GM20431 (cell line): ENCODE data around the gene RPL5.

Source experiments
- in situ Hi-C: fragments of 300-500 bp; cut with MseI, MboI; formaldehyde crosslinking; loops from one replicate; pipeline ENCODE4 v1.15.0; 2020; ENCODE audit warnings: low sequenced_read_pairs; ENCODE audit not compliant: unreplicated experiment

The RPL5 gene

DNA sequence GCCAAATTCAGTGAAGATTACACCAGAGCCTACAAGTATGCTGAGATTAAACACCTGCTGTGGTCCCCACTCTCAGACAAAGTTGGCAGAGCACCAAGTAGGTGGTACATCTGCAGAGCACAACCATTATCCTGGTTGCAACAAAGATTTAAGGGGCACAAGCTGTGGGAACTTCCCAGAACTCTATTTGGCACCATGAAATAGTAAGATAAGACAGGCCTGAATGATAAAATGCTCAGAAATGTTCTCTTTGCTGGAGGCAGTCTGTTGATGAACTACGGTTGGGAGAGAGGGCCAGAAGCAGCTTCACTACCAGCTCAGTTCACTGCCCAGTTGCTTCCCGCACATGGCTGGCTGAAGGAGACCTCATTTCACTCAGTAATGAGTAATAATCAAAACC, 19.9 kb downstream of the RPL5 start:
- in situ Hi-C loops, result no loop called here

DNA sequence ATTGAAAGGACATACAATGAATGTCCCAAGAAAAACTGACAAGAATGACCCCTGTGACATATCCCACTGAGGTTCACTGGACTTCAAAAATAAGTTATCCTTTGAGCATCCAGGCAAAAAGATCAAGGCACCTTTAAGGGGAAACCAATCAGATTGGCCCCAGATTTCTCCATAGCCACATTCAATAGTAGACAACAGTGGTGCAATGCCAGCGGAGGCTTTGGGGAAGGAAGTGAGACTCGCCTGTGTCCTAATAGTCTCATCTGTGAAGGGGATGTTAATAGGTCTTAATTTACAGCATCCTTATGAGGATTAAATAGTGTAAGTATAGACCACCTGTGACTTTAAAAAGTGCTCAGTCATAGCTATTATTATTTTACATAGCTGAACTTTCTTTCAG, 21.5 kb downstream of the RPL5 start:
- in situ Hi-C loops, result no loop called here

DNA sequence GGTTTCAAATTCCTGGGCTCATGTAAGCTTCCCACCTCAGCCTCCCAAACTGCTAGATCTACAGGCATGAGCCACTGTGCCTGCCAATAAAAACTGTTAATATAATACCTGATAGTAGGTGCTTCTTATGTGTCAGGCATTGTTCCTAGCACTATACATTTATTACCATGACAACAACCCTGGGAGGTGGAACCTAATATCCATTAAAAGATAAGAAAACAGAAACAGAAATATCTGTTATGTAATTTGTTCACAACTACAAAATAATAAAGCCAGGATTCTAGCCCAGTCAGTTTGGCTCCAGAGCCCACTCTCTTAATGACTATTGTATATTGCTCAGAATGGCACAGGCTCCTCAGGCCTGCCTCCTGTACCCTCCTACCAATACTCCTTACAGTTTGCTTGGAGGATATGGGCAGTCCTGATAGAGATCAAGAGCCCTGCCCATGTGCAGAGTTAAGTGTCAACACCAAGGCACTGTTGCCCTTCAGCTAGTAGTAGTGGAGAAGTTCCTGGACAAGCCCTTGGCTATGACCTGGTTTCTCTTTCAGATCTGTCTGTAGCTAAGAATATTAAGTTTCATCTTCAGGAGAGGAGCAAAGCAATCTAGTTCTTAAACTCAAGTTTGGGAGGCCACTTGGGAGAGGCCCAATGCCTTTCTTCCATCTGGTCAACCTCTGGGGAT, 22.4 kb downstream of the RPL5 start:
- in situ Hi-C loops, result no loop called here

DNA sequence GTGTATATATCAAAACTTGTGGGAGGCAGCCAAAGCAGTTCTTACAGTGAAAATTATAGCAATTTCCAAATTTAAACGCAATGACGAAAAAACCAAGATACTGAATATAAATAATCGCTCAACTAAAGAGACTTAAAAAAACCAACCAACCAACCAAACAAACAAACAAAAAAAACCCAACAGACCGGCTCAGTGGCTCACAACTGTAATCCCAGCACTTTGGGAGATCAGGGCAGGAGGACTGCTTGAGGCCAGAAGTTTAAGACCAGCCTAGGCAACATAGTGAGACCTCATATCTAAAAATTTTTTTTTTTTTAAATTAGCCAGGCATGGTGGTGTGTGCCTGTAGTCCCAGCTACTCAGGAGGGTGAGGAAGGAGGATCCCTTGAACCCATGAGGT, 23.4 kb downstream of the RPL5 start:
- in situ Hi-C loops, result loop anchor here (5.0 kb wide), 1 partner anchor 137 kb away; no protein-coding TSS in a partner anchor

DNA sequence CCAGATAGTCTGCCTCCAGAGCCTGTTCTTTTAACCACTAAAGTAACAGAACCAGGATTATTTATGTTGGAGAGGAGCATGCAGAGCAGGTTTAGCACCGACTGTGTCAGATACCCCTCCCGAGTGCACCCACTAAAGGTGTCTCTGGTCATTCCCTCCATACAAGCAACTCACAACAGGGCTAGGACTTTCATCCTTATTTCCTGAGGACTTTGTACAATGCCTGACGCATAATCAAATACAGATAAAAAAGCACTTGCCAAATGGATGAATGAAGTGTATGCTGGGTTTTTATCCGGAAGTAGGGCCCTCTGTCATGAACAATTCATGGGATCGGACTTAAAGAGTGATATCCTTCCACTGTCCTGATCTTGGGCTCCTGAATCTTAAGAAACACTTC, 26.0 kb downstream of the RPL5 start:
- in situ Hi-C loops, result loop anchor here (5.0 kb wide), 1 partner anchor 134 kb away; no protein-coding TSS in a partner anchor

DNA sequence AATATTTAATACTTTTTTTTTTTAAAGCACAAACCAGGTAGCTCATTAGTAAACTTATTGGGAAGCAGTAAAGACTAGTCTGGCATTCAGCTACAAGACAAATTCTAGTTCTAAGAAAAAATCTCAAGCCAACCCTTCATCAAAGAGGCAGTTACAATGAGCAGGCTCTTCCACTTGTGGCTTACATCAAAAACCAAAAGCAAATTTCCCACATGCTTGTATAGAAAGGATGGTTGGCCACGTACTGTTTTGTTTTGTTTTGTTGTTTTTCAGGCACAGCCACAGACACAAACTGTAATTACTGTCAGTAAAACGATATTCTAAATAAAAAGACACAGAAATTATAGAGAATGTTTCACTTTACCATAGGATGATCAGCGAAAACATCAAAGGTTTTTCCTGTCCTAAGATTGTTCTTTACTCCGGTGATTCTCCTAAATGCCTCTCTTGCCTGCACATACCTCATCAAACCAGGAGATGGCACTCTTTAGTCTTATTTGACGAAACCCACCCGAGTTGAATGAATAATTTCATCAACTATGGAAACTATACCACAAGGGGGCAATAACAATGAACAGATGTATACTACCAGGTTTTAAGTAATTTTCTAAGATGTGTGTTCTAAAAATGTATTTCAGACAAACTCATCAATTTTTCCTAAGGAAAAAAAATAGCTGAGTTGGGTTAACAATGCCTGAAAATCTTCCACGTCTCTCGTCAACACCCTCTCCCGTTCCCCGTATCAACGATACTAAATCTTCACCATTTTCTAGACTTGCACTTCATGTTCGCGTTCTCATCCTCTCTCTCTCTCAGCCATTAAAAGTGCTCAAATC, 26.9 kb downstream of the RPL5 start:
- in situ Hi-C loops, result loop anchor here (5.0 kb wide), 1 partner anchor 134 kb away; no protein-coding TSS in a partner anchor

DNA sequence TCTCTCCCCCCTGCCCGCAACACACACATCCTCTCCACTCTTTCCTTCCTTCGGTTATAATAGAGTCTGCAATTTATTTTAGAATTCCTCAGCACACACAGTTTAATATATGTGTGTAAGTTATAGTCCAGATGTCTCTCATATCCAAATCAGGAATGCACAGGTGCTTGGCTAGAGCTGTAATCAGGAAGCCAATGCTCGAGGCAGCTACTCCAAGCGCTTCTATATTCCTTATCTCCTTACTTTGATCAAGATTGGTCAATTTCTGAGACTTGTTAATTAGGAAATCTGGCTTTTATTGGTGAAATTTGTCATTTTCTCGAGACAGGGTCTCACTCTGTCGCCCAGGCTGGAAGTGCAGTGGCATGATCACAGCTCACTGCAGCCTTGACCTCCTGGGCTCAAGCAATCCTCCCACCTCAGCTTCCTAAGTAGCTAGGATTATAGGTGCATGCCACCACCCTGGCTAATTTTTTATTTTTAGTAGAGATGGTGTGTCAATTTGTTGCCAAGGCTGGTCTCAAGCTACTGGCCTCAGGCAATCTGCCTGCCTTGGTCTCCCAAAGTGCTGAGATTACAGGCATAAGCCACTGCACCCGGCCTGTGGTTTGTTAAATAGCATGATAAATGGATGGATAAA, 27.7 kb downstream of the RPL5 start:
- in situ Hi-C loops, result loop anchor here (5.0 kb wide), 1 partner anchor 133 kb away; no protein-coding TSS in a partner anchor

DNA sequence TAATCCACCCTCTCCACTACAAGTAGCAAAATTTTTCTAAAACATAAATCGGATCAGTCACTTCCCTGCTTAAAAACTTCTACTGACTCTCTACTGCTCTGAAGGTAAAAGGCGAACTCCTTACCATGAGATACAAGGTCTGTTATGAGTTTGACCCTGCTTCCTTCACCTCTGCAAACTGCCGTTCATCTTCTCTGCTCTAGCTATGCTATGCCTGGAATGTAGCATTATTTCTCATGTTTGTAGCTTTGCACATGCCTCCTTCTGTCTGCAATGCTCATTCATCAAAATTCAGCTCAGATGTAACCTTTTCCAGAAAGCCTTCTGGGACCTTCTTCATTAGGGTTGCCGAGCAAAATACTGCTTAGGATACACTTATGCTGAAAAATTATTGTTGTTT, 30.8 kb downstream of the RPL5 start:
- in situ Hi-C loops, result no loop called here

DNA sequence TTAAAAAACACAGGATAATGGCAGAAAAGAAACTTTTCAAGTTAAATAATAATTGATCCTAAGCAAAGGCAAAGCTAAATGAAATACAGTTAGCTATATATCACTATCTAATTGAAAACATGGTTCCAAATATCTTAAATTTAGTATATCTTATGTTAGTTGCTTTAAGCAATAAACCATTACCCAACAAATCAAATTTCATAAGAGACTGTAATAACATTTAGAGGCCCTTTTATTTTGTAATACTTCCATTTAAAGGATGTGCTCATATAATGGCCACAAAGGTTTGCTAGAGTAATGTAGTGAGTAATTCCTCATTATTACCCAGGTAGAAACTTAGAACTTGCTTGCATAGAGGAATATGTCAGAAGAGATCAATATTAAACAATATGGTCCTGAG, 32.3 kb downstream of the RPL5 start:
- in situ Hi-C loops, result no loop called here

DNA sequence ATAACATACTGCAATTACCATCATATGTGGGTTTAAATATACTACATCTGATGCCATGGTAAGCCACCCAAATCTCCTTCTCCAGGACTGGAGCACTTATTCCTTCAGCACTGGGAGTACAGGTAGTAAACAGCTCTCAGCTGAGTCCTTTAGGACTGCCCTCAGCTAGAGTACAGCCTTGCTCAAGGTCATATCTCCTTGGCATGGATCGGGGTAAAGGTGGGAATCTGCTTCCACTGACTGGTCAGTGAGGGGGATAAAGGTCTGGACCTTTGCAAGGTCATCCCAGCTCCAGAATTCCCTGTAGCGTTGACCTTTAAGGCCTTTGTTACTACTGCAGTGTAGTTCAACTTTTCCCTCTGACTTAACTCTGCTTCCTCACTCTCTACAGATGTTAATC, 38.8 kb downstream of the RPL5 start:
- in situ Hi-C loops, result no loop called here

DNA sequence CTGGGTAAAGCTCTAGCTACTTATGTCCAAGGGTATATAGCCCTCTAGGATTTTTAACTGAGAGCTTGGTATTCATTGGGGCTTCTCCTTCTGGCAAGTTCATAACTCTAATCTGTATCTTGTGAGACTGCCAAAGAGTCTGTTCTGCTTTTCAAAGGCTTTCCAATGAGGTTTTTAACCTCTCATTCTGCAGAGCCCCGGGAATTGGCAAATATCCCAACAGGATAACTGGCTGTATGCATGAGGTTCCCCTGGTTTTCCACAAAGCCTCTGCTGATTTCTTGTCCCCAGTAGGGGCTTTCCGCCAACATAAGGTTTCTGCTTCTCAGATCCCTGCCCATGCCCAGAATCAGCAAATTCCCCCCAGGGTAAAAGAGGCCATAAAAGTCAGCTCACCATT, 40.9 kb downstream of the RPL5 start:
- in situ Hi-C loops, result no loop called here

DNA sequence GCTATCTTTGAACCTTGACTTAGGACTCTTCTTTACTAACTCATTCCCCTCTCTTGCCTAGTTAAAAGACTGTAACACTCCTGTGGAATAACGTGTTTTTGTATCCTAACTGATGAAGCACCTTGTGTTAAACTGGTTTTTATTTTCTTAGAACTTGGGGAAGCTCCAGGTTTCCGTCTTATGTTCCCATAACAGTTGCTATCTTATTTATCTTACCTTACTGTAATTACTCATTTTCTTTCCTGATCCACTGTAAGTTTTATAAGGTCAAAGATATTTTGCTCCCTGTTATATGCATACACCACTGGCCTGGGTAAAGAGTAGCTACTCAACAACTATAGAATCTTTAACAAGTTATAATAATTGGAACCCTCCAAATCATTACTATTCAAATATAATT, 43.1 kb downstream of the RPL5 start:
- in situ Hi-C loops, result no loop called here

DNA sequence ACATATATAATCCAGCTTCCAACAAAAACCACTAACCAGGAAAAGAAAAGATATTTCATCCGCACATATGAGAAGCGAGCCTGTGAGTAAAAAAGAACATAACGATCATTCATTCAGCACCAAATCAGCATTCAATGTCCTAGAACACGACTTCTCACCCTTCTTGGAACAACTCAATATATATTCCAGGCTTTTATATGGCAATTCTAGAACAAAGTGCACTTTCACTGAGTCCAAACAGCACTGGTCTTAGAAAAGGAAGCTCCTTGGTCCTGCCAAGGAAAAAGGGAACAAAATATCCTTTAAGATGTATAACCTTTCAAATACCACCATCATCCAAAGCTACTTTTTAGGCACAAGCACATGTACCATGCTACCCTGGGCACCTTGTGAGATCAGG, 44.5 kb downstream of the RPL5 start:
- in situ Hi-C loops, result no loop called here

DNA sequence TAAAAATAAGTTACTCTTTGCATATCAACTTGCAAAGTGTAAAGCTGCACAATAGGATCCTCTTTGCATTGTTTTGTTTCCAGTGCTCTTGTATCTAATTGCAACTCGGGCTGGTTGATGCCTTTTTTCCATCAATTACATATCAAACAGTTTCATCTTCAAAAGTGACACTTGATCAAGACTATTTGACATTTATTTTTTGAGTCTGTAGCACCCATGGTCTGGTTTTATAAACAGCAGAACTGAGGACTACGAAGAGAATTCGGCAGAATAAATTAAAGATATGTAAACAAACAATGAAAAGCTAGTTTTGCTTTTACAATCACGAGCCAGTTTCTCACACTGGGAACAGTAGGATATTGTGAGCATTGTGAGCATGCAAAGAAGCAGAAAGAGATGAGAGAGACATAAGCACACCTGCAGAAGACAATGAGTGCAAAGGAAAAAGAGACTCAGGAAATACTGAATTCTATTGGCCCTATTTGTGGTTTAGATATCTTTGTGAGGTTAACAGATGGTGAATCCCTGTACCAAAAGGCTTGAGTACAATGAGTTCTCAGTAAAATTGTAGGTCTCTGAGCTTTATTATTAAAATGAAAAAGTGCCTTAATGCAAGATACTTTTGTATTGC, 45.4 kb downstream of the RPL5 start:
- in situ Hi-C loops, result no loop called here

DNA sequence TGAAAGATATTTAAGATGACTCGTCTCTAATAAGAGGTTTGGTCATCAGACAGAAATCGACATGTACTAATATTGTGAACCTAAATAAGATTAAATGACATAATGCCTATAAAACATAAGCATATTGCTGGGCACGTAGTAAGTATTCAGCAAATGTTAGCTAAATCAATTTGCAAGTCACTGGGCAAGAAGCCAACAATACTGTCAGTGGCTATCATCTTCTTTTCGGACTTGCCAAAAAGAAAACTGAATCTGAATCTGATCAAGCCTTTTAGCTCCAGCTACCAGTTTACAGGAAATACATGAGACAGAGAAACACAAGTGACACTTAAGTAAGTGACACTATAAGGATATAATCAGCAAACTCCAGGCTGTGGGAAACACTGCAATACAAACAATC, 46.0 kb downstream of the RPL5 start:
- in situ Hi-C loops, result no loop called here

DNA sequence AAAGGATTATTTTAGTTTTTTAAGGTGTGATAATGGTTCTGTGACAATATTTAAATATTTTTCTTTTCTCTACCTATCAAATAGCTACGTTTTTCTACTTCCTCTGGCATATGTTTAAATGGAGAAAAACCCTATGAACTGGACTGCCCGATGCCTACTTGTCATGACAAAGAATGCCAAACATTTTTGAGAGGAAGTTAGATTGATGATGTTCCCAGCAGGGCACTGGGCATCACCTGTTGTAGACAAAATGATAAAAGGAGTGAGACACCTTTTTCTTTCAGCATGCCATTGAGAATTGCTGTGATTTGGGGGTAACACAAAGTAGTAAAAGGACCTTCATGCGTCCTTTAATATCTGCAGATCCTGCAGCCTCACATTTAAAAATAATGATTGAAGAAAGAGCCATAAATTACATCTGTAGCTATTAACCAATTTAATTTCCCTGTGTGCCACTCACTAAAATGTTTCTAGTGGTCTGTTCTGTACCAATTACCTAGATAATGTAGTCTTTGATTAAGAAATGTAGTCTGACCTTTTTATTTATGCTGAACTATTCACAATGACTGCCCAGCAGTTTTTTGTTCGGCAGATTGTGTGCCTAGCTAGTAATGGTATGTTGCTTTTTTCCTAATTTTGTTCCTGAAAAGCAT, 47.6 kb downstream of the RPL5 start:
- in situ Hi-C loops, result no loop called here

DNA sequence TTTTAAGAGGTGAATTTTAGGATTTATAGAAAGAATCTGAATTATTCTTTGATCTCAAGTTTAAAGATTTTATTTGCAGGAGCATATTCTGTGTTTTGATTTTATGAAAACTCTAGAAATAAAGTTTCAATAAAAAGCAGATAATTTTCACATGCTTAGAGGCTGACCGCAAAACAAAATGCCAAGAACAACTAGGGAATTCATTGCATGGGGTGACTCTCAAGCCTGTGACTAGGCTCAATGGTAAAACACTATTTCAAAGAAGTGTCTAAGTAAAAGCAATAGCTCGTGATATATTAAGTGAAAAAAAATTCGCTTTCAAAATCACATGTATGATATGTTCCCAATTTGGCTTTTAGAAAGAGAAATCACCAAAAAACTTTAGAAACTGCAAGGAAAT, 49.6 kb downstream of the RPL5 start:
- in situ Hi-C loops, result no loop called here

DNA sequence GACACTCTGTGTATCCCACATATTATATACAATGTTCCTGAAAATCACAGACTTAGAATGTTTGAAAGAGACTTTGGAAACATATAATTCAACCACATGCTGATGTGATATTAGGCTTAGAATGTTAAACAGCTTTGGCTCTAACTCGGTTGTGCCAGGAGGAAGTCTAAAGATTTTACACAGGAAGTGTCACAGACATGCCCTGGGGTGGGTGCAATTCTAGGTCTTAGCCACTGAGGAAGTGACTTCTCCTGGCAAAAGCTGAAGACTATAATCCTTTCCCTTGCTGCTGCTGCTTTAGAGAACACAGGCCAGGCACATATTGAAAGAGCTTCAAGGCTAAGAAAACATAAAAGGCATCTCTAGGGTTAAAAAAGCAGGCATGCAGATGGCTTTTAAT, 51.0 kb downstream of the RPL5 start:
- in situ Hi-C loops, result no loop called here

DNA sequence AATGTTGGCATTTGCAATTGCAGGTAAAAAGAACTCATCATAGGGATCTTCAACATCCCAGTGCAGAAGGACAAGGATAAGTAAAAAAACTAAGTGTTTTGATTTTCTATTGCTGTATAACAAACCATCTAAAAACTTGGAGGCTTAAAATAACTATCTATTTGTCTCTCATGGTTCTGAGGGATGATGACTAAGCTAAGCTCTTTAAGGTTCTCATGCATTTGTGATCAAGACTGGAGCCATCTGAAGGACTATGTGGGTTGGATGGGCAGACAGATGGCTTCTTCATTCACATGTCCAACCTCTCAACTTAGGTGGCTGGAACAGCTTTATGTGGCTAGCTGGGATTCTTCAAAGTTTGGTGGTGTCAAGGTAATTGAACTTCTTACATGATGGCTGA, 51.5 kb downstream of the RPL5 start:
- in situ Hi-C loops, result no loop called here

DNA sequence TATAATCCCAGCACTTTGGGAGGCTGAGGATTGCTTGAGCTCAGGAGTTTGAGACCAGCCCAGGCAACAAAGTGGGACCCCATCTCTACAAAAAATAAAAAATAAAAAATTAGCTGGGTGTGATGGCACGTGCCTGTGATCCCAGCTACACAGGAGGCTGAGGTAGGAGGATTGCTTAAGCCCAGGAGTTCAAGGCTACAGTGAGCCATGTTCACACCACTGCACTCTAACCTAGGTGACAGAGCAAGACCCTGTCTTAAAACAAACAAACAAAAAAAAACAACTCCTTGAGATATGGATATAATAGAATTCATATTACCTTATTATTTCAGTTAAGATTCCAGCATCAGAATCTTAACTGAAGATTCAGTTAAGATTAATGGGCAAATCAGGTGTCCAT, 52.4 kb downstream of the RPL5 start:
- in situ Hi-C loops, result no loop called here
